Fibroblast of mammary gland (primary cell): ENCODE measurements around the gene PUM2.

Source experiments
- DNase-seq: peaks from one replicate; pipeline ENCODE4 v3.0.0-alpha.2; 2010; ENCODE audit warnings: low read depth
- H3K4me3 ChIP-seq: 2 replicates; pipeline ENCODE4 v1.5.1; 2011; ENCODE audit warnings: low read depth, mild to moderate bottlenecking, low read length, moderate library complexity; ENCODE audit not compliant: control insufficient read depth
- TF ChIP-seq, protein P1 (sequence below): conservative IDR thresholded peaks from 2 replicates; pipeline ENCODE4 v1.5.1; 2011; ENCODE audit warnings: low read depth, low read length, inconsistent platforms; ENCODE audit not compliant: control insufficient read depth, insufficient read depth

The PUM2 gene

DNA sequence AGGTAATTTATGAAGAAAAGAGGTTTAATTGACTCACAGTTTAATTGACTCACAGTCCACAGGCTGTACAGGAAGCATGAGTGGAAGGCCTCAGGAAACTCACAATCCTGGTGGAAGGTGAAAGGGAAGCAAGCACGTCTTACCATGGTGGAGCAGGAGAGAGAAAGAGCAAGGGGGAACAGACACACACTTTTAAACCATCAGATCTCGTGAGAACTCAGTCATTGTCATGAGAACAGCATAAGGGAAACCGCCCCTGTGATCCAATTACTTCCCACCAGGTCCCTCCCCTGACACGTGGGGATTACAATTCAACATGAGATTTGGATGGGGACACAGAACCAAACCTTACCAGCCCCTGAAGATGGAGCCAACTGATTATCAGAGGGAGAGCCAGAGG, 11.2 kb upstream of the PUM2 start:
- no peak for DNase-seq
- TF ChIP-seq, protein P1, sequence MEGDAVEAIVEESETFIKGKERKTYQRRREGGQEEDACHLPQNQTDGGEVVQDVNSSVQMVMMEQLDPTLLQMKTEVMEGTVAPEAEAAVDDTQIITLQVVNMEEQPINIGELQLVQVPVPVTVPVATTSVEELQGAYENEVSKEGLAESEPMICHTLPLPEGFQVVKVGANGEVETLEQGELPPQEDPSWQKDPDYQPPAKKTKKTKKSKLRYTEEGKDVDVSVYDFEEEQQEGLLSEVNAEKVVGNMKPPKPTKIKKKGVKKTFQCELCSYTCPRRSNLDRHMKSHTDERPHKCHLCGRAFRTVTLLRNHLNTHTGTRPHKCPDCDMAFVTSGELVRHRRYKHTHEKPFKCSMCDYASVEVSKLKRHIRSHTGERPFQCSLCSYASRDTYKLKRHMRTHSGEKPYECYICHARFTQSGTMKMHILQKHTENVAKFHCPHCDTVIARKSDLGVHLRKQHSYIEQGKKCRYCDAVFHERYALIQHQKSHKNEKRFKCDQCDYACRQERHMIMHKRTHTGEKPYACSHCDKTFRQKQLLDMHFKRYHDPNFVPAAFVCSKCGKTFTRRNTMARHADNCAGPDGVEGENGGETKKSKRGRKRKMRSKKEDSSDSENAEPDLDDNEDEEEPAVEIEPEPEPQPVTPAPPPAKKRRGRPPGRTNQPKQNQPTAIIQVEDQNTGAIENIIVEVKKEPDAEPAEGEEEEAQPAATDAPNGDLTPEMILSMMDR, result no peak
- H3K4me3 ChIP-seq, result no peak overlapping the region

DNA sequence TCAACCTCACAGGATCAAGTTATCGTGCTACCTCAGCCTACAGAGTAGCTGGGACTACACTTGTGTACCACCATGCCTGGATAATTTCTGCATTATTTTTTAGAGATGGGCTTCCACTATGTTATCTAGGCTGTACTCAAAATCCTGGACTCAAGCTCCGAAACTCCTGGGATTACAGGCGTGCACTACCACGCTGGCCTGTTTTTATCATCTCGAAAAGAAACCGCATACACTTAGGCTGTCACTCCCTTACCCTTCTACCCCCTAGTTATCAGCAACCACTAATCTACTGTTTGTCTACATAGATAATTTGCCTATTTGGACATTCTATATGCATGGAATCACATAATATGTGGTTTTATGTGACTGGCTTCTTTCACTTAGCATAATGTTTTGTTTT, 8.5 kb upstream of the PUM2 start:
- no peak for DNase-seq
- TF ChIP-seq, protein P1, result no peak
- no peak overlapping the region for H3K4me3 ChIP-seq

DNA sequence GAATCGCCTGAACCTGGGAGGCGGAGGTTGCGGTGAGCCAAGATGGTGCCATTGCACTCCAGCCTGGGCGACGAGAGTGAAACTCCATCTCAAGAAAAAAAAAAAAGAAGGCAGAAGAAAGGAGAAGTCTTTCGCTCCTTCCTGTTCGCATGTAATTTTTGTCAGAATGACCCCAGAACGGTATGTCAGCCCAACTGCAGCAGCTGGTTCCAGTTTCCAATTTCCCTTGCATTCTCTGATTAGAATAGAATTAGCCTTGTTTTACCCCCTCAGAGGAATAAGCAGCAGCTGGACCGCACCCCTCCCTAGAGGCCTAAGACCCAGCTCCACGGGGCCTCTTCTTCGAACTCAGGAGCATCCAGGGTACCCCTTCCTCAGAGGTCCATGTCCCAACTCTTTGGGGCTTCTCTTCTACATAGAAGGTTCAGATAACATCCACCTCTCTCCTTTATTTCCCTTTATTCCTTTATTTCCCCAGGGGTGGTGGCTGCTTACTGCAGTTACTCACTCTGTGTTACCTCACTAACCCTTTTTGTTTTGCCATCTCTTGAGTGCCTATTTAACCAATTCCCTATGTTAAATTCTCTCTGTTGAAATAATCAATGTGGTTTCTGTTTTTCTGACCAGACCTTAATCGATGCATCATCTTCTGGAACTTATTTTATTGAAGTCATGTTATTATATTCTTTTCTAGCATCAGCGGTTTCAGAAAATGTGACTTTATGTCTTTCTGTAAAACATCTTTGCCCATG, 7.2 kb upstream of the PUM2 start:
- peak; percentile 26 for DNase-seq
- TF ChIP-seq, protein P1, result no peak

DNA sequence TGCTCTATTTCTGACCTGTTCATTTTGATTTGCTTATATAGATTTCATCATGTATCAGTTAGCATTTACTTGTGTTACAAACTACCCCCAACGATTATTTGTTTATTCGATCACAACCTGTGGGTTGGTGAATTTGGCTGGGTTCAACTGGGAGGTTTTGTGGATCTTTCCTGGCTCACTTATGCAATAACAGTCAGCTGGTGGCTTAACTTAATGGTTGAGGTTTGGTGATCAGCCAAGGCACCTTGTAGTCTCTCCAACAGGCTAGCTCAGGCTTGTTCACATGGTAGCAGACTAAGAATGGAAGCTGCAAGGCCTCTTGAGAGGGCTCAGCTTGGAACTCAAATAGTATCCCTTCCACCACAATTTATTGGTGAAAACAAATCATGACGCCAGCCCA, 5.4 kb upstream of the PUM2 start:
- peak; percentile 95 for DNase-seq
- TF ChIP-seq, protein P1, result no peak

More for the DNA sequence above, 7.2 kb upstream of the PUM2 start:
- H3K4me3 ChIP-seq, result no peak overlapping the region

DNA sequence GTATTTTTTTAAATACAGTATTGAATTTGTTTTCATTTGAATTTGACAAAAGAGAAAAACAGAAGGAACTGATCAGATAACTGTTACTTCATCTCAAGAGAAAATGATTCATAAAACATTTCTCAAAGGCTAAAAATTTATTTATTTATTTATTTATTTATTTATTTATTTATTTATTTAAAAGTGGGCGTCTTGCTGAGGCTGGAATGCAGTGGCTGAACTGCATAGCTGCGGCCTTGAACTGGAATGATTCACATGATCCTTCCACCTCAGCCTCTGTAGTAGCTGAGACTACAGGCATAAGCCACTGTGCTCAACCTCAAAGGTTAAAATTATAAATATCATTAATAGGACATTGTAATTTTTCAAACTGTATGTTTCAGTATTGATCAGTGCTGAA, 4.5 kb upstream of the PUM2 start:
- peak; percentile 67 for DNase-seq
- no peak overlapping the region for H3K4me3 ChIP-seq
- TF ChIP-seq, protein P1, result no peak

More for the DNA sequence above, 5.4 kb upstream of the PUM2 start:
- H3K4me3 ChIP-seq, result no peak overlapping the region

DNA sequence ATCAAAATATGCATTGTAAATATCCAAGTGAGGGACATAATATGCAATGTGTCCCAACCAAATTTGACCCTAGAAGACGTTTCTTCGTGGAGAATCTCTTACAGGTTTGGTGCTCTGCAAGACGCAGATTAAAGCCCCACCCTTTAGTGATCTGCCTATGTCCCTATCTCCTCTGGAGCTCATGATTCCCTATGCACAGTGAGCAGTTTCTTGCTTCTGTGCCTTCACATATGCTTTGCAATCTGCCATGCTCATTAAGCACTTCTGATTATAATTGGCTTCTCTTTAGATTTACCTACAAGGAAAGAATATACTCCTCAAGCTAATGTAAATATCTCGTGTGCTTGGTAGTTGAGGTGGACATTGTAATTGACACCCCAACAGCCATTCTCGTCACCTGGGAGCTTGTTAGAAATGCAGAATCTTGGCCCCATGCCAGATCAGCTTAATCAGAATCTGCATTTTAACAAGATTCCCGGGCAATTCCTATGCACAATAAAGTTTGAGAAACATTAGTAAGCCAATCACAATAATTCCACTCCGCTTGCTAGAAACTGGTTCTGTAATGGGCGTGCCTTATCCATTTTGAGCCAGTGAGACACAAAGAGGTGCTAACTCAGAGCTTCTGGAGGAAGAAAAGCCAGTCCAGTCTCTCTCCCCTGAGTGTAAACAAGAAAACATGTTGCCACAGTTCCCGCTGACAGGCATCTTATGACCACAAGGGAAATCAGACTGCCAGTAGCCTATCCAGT, 2.8 kb upstream of the PUM2 start:
- H3K4me3 ChIP-seq, result no peak overlapping the region
- TF ChIP-seq, protein P1, result no peak
- no peak for DNase-seq
